ENCODE measurements around the gene DCC. TPM values are rescaled to one million over a fixed set of nuclear protein-coding genes. Genes with fewer than 3 reads are reported as not detected.

DCC gene
- total and polyA plus RNA-seq, 2 donors (not counting 1 experiment from before 2014, with no cell fraction given): 0.14 TPM; not detected in 1

GRCh38 chr18:53324353-53324752 lies 984.4 kb downstream of the DCC start:
- no peaks in the 10 kb centered on the region for H3K27me3 ChIP-seq (ENCODE audit: control insufficient read depth, insufficient read depth, low read length)
- no peaks in the 10 kb centered on the region for H3K9me3 ChIP-seq (ENCODE audit: control insufficient read depth, insufficient read depth, low read depth, low read length)
- H3K4me3 ChIP-seq (replicated peaks in 1 of 4; ENCODE audit: control extremely low read depth in 1 of 4, insufficient read depth in 1 of 4, low read depth in 3 of 4, low read length in 4 of 4): no peak overlapping the region
- TF ChIP-seq EZH2 (IDR thresholded peaks at IDR 0.05; ENCODE audit: low read length, missing control alignments) (no peak), CTCF (conservative IDR thresholded peaks at IDR 0.05 in 1 of 2, IDR thresholded peaks at IDR 0.05 in 1 of 2; ENCODE audit: low read depth in 1 of 2, low read length in 2 of 2) (no peak)
- H3K27ac ChIP-seq (ENCODE audit: insufficient read depth, low read length): no peak overlapping the region
- no peak overlapping the region for H2AFZ ChIP-seq (ENCODE audit: low read length)
- no peaks in the 10 kb centered on the region for H3K79me2 ChIP-seq (ENCODE audit: control insufficient read depth, insufficient read depth, low read length)
- no peaks in the 10 kb centered on the region for H3K36me3 ChIP-seq (ENCODE audit: control insufficient read depth, insufficient read depth, low read length)
- no peaks in the 10 kb centered on the region for H3K4me1 ChIP-seq (ENCODE audit: control insufficient read depth, extremely low read depth, insufficient read depth, low read length)
- H3K4me2 ChIP-seq (ENCODE audit: extremely low read depth, insufficient read depth, low read length): no peak overlapping the region
- DNase-seq (ENCODE audit: low read depth in 2 of 2): no peak
- no peaks in the 10 kb centered on the region for H4K20me1 ChIP-seq (ENCODE audit: control insufficient read depth, extremely low read depth, insufficient read depth, low read length)
- no peak overlapping the region for H3K9ac ChIP-seq (ENCODE audit: insufficient read depth, low read length)

- no peaks in the 10 kb centered on the region for H3K79me2 ChIP-seq (ENCODE audit: control insufficient read depth, insufficient read depth, low read length)
Measured at GRCh38 chr18:53360501-53361443, 1020.8 kb downstream of the DCC start.

More at GRCh38 chr18:53360501-53361443, 1020.8 kb downstream of the DCC start:
- H2AFZ ChIP-seq (ENCODE audit: low read length): no peak overlapping the region
- no peaks in the 10 kb centered on the region for H4K20me1 ChIP-seq (ENCODE audit: control insufficient read depth, extremely low read depth, insufficient read depth, low read length)
- H3K4me1 ChIP-seq (ENCODE audit: control insufficient read depth, extremely low read depth, insufficient read depth, low read length): no peaks in the 10 kb centered on the region
- no peak overlapping the region for H3K9ac ChIP-seq (ENCODE audit: insufficient read depth, low read length)
- TF ChIP-seq EZH2 (IDR thresholded peaks at IDR 0.05; ENCODE audit: low read length, missing control alignments) (no peak), CTCF (conservative IDR thresholded peaks at IDR 0.05 in 1 of 2, IDR thresholded peaks at IDR 0.05 in 1 of 2; ENCODE audit: low read depth in 1 of 2, low read length in 2 of 2) (no peak)
- DNase-seq (ENCODE audit: low read depth in 2 of 2): no peak
- no peaks in the 10 kb centered on the region for H3K36me3 ChIP-seq (ENCODE audit: control insufficient read depth, insufficient read depth, low read length)
- no peaks in the 10 kb centered on the region for H3K27me3 ChIP-seq (ENCODE audit: control insufficient read depth, insufficient read depth, low read length)
- H3K4me2 ChIP-seq (ENCODE audit: extremely low read depth, insufficient read depth, low read length): no peak overlapping the region
- H3K9me3 ChIP-seq (ENCODE audit: control insufficient read depth, insufficient read depth, low read depth, low read length): no peaks in the 10 kb centered on the region
- no peak overlapping the region for H3K27ac ChIP-seq (ENCODE audit: insufficient read depth, low read length)
- H3K4me3 ChIP-seq (replicated peaks in 1 of 4; ENCODE audit: control extremely low read depth in 1 of 4, insufficient read depth in 1 of 4, low read depth in 3 of 4, low read length in 4 of 4): no peak overlapping the region

All from fibroblast of lung (primary cell).